ENCODE measurements around the gene TMEM186.

DNA sequence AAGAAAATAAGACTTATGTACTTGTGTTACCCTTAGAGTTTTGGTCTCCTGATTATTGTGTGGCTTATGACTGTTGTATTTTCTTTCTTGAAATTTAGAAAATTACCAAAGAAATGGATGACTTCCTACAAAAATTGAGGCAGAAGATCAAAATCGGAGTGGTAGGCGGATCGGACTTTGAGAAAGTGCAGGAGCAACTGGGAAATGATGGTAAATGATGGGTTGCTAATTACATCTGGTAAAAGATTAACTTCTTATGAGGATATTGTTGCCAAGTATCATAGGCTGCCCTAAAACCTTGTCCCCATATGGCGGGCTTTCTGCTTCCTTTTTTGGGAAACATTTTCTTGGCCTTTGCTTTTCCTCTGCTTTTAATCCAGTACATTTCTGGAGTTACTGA is 4.3 kb upstream of the TMEM186 start:
- no peak for TF ChIP-seq EZH2 (IDR thresholded peaks at IDR 0.05; ENCODE audit: borderline replicate concordance, insufficient read depth, low read depth, low read length, poor library complexity, severe bottlenecking)
- TF ChIP-seq, protein P1, sequence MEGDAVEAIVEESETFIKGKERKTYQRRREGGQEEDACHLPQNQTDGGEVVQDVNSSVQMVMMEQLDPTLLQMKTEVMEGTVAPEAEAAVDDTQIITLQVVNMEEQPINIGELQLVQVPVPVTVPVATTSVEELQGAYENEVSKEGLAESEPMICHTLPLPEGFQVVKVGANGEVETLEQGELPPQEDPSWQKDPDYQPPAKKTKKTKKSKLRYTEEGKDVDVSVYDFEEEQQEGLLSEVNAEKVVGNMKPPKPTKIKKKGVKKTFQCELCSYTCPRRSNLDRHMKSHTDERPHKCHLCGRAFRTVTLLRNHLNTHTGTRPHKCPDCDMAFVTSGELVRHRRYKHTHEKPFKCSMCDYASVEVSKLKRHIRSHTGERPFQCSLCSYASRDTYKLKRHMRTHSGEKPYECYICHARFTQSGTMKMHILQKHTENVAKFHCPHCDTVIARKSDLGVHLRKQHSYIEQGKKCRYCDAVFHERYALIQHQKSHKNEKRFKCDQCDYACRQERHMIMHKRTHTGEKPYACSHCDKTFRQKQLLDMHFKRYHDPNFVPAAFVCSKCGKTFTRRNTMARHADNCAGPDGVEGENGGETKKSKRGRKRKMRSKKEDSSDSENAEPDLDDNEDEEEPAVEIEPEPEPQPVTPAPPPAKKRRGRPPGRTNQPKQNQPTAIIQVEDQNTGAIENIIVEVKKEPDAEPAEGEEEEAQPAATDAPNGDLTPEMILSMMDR (IDR thresholded peaks at IDR 0.05), result no peak

All from B cell (primary cell).